SK-N-SH (cell line): ENCODE measurements around the gene OGFOD3. TPM values are rescaled to one million over a fixed set of nuclear protein-coding genes. Genes with fewer than 3 reads are reported as not detected.

Experiments
- CTCF ChIA-PET: fragments of 300-600, 350-600 bp; formaldehyde crosslinking; extraction: SDS; loops from one replicate; lab custom pipeline; 2021; lab: Yijun Ruan, JAX
- POLR2A ChIA-PET: fragments of 350-600 bp; sonication (Branson Sonifier 250); formaldehyde crosslinking; extraction: SDS; loops from one replicate; lab custom pipeline; 2020; ENCODE audit warnings: antibody characterized with exemption, inconsistent platforms; lab: Yijun Ruan, JAX
- DNase-seq: peaks from one replicate; pipeline ENCODE4 v3.0.0; 2012
- H2AFZ ChIP-seq: fragments of 200-600 bp; sonication (generic); 2 replicates; pipeline ENCODE4 v1.8.1; 2016; ENCODE audit warnings: antibody characterized with exemption, mild to moderate bottlenecking, low read depth
- H3F3A ChIP-seq: fragments of 200-600 bp; sonication (generic); replicated peaks from 2 replicates; pipeline ENCODE3; 2016; ENCODE audit warnings: antibody characterized with exemption, mild to moderate bottlenecking; ENCODE audit not compliant: insufficient read depth
- H3K27ac ChIP-seq, 2 experiments: fragments of 200-500 bp in 1 of 2; fragments of 200-600 bp in 1 of 2; sonication (Bioruptor generic) in 1 of 2; sonication (generic), shearing (Covaris generic) in 1 of 2; 2 replicates each; pipeline versions ENCODE4 v1.5.1 to v1.6.1; 2014 to 2016; ENCODE audit warnings: low read depth in 2 of 2, inconsistent platforms in 1 of 2, low read length in 1 of 2, mild to moderate bottlenecking in 1 of 2, mixed read lengths in 1 of 2
- H3K27me3 ChIP-seq: fragments of 200-600 bp; sonication (generic), shearing (Covaris generic); 2 replicates; pipeline ENCODE4 v1.6.1; 2016; ENCODE audit warnings: mixed run types; ENCODE audit not compliant: insufficient read depth
- H3K36me3 ChIP-seq, 2 experiments: fragments of 200-500 bp in 1 of 2; fragments of 200-600 bp in 1 of 2; sonication (Bioruptor generic) in 1 of 2; sonication (generic) in 1 of 2; replicated peaks in 1 of 2; 2 replicates each; pipeline versions ENCODE3 to v1.5.1; 2014 to 2016; ENCODE audit warnings: low read length in 1 of 2, mild to moderate bottlenecking in 1 of 2; ENCODE audit not compliant: insufficient read depth in 2 of 2, control insufficient read depth in 1 of 2
- H3K4me1 ChIP-seq, 2 experiments: fragments of 200-500 bp in 1 of 2; fragments of 200-600 bp in 1 of 2; sonication (Bioruptor generic) in 1 of 2; sonication (generic), shearing (Covaris generic) in 1 of 2; 2 replicates each; pipeline versions ENCODE4 v1.5.1 to v1.6.1; 2014 to 2016; ENCODE audit warnings: low read depth in 1 of 2, low read length in 1 of 2, mixed run types in 1 of 2; ENCODE audit not compliant: insufficient read depth in 2 of 2, control insufficient read depth in 1 of 2
- H3K4me2 ChIP-seq: fragments of 200-600 bp; sonication (generic), shearing (Covaris generic); 2 replicates; pipeline ENCODE4 v1.6.1; 2017; ENCODE audit warnings: mixed run types
- H3K4me3 ChIP-seq, 2 experiments: fragments of 200-500 bp in 1 of 2; fragments of 200-600 bp in 1 of 2; sonication (Bioruptor generic) in 1 of 2; sonication (generic), shearing (Covaris generic) in 1 of 2; 2 replicates each; pipeline versions ENCODE4 v1.5.1 to v1.8.1; 2014 to 2016; ENCODE audit warnings: low read depth in 2 of 2, inconsistent platforms in 1 of 2, low read length in 1 of 2, mild to moderate bottlenecking in 1 of 2, mixed read lengths in 1 of 2, moderate library complexity in 1 of 2
- H3K79me2 ChIP-seq: fragments of 200-600 bp; sonication (generic); 2 replicates; pipeline ENCODE4 v1.8.1; 2017; ENCODE audit warnings: mild to moderate bottlenecking; ENCODE audit not compliant: insufficient read depth
- H3K9ac ChIP-seq: fragments of 200-600 bp; sonication (generic); 2 replicates; pipeline ENCODE4 v1.6.1; 2017; ENCODE audit warnings: mixed run types
- H3K9me2 ChIP-seq: fragments of 200-600 bp; sonication (generic); 2 replicates; pipeline ENCODE4 v1.6.1; 2017; ENCODE audit warnings: mixed run types
- H3K9me3 ChIP-seq: fragments of 200-600 bp; sonication (generic); 2 replicates; pipeline ENCODE4 v1.6.1; 2017; ENCODE audit warnings: mixed run types, mild to moderate bottlenecking, moderate library complexity
- H4K20me1 ChIP-seq: fragments of 200-600 bp; sonication (generic); 2 replicates; pipeline ENCODE4 v1.6.1; 2017; ENCODE audit warnings: mild to moderate bottlenecking, mixed run types; ENCODE audit not compliant: insufficient read depth
- CTCF ChIP-seq: fragments of 200-600 bp; sonication (generic); IDR thresholded peaks from 2 replicates; pipeline ENCODE4 v1.6.1; 2017; ENCODE audit warnings: antibody characterized with exemption, mild to moderate bottlenecking, moderate library complexity
- ELF1 ChIP-seq: IDR thresholded peaks from 2 replicates; pipeline ENCODE4 v1.4.0; 2012
- EP300 ChIP-seq, 2 experiments: IDR thresholded peaks; 2 replicates each; pipeline versions ENCODE4 v1.4.0 to v1.6.1; 2012; ENCODE audit warnings: borderline replicate concordance in 1 of 2, low read depth in 1 of 2, low read length in 1 of 2
- FOSL2 ChIP-seq: IDR thresholded peaks from 2 replicates; pipeline ENCODE4 v1.4.0; 2012; ENCODE audit warnings: low read depth, mild to moderate bottlenecking, moderate library complexity, borderline replicate concordance
- FOXM1 ChIP-seq: IDR thresholded peaks from 2 replicates; pipeline ENCODE4 v1.4.0; 2012; ENCODE audit warnings: low read depth, mild to moderate bottlenecking
- IRF3 ChIP-seq: fragments of 150-350 bp; IDR thresholded peaks from 2 replicates; pipeline ENCODE4 v1.6.1; 2016; ENCODE audit warnings: mild to moderate bottlenecking, low read depth, low read length
- JUND ChIP-seq: IDR thresholded peaks from 2 replicates; pipeline ENCODE4 v1.4.0; 2012
- MEF2A ChIP-seq: IDR thresholded peaks from 2 replicates; pipeline ENCODE4 v1.4.0; 2012; ENCODE audit warnings: low read depth, borderline replicate concordance
- MXI1 ChIP-seq: IDR thresholded peaks from 2 replicates; pipeline ENCODE4 v1.6.1; 2012; ENCODE audit warnings: mild to moderate bottlenecking, low read depth, low read length, improper control_type of control experiment
- NFIC ChIP-seq: IDR thresholded peaks from 2 replicates; pipeline ENCODE4 v1.4.0; 2012; ENCODE audit warnings: borderline replicate concordance
- POLR2AphosphoS5 ChIP-seq: IDR thresholded peaks from 2 replicates; pipeline ENCODE4 v1.6.1; 2012; ENCODE audit warnings: low read depth, low read length
- RAD21 ChIP-seq: IDR thresholded peaks from 2 replicates; pipeline ENCODE4 v1.6.1; 2012; ENCODE audit warnings: mild to moderate bottlenecking, low read length
- RCOR1 ChIP-seq: fragments of 150-350 bp; IDR thresholded peaks from 2 replicates; pipeline ENCODE4 v1.6.1; 2017; ENCODE audit warnings: antibody characterized with exemption, low read length
- RFX5 ChIP-seq: IDR thresholded peaks from 2 replicates; pipeline ENCODE4 v1.6.1; 2012; ENCODE audit warnings: mild to moderate bottlenecking, improper control_type of control experiment, low read length
- TAF1 ChIP-seq: IDR thresholded peaks from 2 replicates; pipeline ENCODE4 v1.6.1; 2012; ENCODE audit warnings: low read depth, mild to moderate bottlenecking, low read length, moderate library complexity, borderline replicate concordance
- USF2 ChIP-seq: fragments of 150-350 bp; IDR thresholded peaks from 2 replicates; pipeline ENCODE4 v1.6.1; 2017; ENCODE audit warnings: antibody characterized with exemption, low read length, low read depth, borderline replicate concordance
- WGBS: methylation state at CpG from one replicate; pipeline ENCODE4 v1.1.6; 2017; ENCODE audit warnings: low lambda C conversion rate; 5-methylcytosine and 5-hydroxymethylcytosine counted together
- polyA plus RNA-seq, 3 experiments: library from polyadenylated mRNA; depleted of rRNA; stranded (reverse); fragments of >200 nt; gene quantifications; 2 replicates each; pipeline ENCODE4 v1.2.3, GENCODE V29; 2012

Gene OGFOD3
- polyA plus RNA-seq, 1 of the 3 experiments (the other 2 are of a cell fraction) = 68.2 TPM

GRCh38 chr17:82447876-82448275, 29.5 kb upstream of the OGFOD3 start:
- 98% methylated on average over 11 of the region's 11 CpGs for WGBS

GRCh38 chr17:82446649-82447048, 28.3 kb upstream of the OGFOD3 start:
- Histone ChIP-seq H2AFZ (no peak overlapping the region), H3K9ac (no peak overlapping the region), H3K27me3 (no peaks in the 10 kb centered on the region), H3K4me1 (peaks cover 8 to 38% of the 10 kb centered on the region in 2 experiments; a peak in 2 of 4 replicates), H3K9me2 (no peaks in the 10 kb centered on the region), H3K4me3 (no peak overlapping the region), H3K36me3 (peaks cover 7 to 50% of the 10 kb centered on the region in 2 experiments), H3K79me2 (peaks cover 43% of the 10 kb centered on the region), H3F3A (peaks cover 4% of the 10 kb centered on the region), H3K27ac (no peak overlapping the region; a peak in 1 of 4 replicates), H3K9me3 (no peaks in the 10 kb centered on the region), H4K20me1 (peaks cover 15% of the 10 kb centered on the region), H3K4me2 (no peak overlapping the region)
- POLR2A ChIA-PET = interaction anchor here (0.5 kb wide), 1 partner anchor 29 kb away, joined by 3 read pairs; no protein-coding TSS in a partner anchor
- CTCF ChIA-PET = interaction anchor here (0.9 to 1.3 kb wide), 3 partner anchors 22 to 95 kb away, joined by 3 to 4 read pairs (median 3); no protein-coding TSS in a partner anchor
- 98% methylated on average over 6 of the region's 12 CpGs for WGBS
- no peak for DNase-seq
- TF ChIP-seq TAF1 (no peak), FOSL2 (no peak), RCOR1 (no peak), EP300 (IDR thresholded peaks at IDR 0.05; ENCODE audit: borderline replicate concordance in 1 of 2, low read depth in 1 of 2, low read length in 1 of 2) (no peak), JUND (no peak), MXI1 (no peak), CTCF (no peak)

More at GRCh38 chr17:82447876-82448275, 29.5 kb upstream of the OGFOD3 start:
- no peak overlapping the region for H3K9ac ChIP-seq
- CTCF ChIA-PET = interaction anchor here (1.3 kb wide), 1 partner anchor 23 kb away, joined by 3 read pairs; no protein-coding TSS in a partner anchor
- no peak overlapping the region for H2AFZ ChIP-seq
- peaks cover 8 to 38% of the 10 kb centered on the region in 2 experiments; a peak in 2 of 4 replicates for H3K4me1 ChIP-seq
- H3K4me3 ChIP-seq = no peak overlapping the region
- TF ChIP-seq MEF2A = no peak
- TF ChIP-seq, all 33 proteins: peak for 0
- Histone ChIP-seq H3K79me2 (peaks cover 43% of the 10 kb centered on the region), H3K27me3 (no peaks in the 10 kb centered on the region), H3F3A (peaks cover 6% of the 10 kb centered on the region), H3K9me2 (no peaks in the 10 kb centered on the region), H4K20me1 (peaks cover 5% of the 10 kb centered on the region), H3K27ac (no peak overlapping the region), H3K4me2 (no peak overlapping the region), H3K36me3 (peaks cover 3 to 38% of the 10 kb centered on the region in 2 experiments), H3K9me3 (no peaks in the 10 kb centered on the region)
- POLR2A ChIA-PET = no interaction called here
- no peak for DNase-seq

- Histone ChIP-seq H3K36me3 (peaks cover 7 to 52% of the 10 kb centered on the region in 2 experiments), H2AFZ (no peak overlapping the region), H3K79me2 (peaks cover 43% of the 10 kb centered on the region), H3K27me3 (no peaks in the 10 kb centered on the region), H3K4me2 (no peak overlapping the region), H3K4me1 (peaks cover 8 to 33% of the 10 kb centered on the region in 2 experiments; a peak in 2 of 4 replicates), H3K9ac (no peak overlapping the region), H3K9me2 (no peaks in the 10 kb centered on the region), H3K27ac (no peak overlapping the region; a peak in 1 of 4 replicates), H3K9me3 (no peaks in the 10 kb centered on the region), H3K4me3 (no peak overlapping the region), H4K20me1 (peaks cover 18% of the 10 kb centered on the region), H3F3A (peaks cover 5% of the 10 kb centered on the region)
- CTCF ChIA-PET = interaction anchor here (0.9 to 1.5 kb wide), 3 partner anchors 10 to 95 kb away, joined by 3 to 4 read pairs (median 3); no protein-coding TSS in a partner anchor
- no peak for DNase-seq
- 94% methylated on average over 15 of the region's 15 CpGs for WGBS
- POLR2A ChIA-PET = no interaction called here
- no peak for TF ChIP-seq IRF3
- TF ChIP-seq RAD21 = no peak
- no peak for TF ChIP-seq USF2
- no peak for TF ChIP-seq JUND
- TF ChIP-seq POLR2AphosphoS5 = no peak
- no peak for TF ChIP-seq RFX5
- no peak for TF ChIP-seq NFIC
- TF ChIP-seq ELF1 = no peak
- TF ChIP-seq FOXM1 = no peak
- no peak for TF ChIP-seq EP300 (IDR thresholded peaks at IDR 0.05; ENCODE audit: borderline replicate concordance in 1 of 2, low read depth in 1 of 2, low read length in 1 of 2)
Measured at GRCh38 chr17:82446124-82446523, 27.7 kb upstream of the OGFOD3 start.
